GM12873 (cell line): Measurements from ENCODE around the gene RBM17.

Experiments
- CTCF ChIP-seq: IDR thresholded peaks from 2 replicates; pipeline ENCODE4 v1.5.1; 2012; ENCODE audit warnings: low read depth, mild to moderate bottlenecking, moderate library complexity, low read length, control low read depth; ENCODE audit not compliant: insufficient read depth; ENCODE audit errors: missing control alignments

The RBM17 gene

GRCh38 chr10:6161921-6162320, 73.1 kb downstream of the RBM17 start:
- TF ChIP-seq CTCF = no peak

- TF ChIP-seq CTCF = no peak
Measured at GRCh38 chr10:6162589-6163356, 73.9 kb downstream of the RBM17 start.

GRCh38 chr10:6163364-6164270, 74.8 kb downstream of the RBM17 start:
- TF ChIP-seq CTCF = no peak

GRCh38 chr10:6164271-6165095, 75.6 kb downstream of the RBM17 start:
- no peak for TF ChIP-seq CTCF

- TF ChIP-seq CTCF = no peak
Measured at GRCh38 chr10:6165221-6165725, 76.4 kb downstream of the RBM17 start.
